HFFc6 (cell line): ENCODE measurements around the gene OSBPL10. TPM values are rescaled to one million over a fixed set of nuclear protein-coding genes. Genes with fewer than 3 reads are reported as not detected.

Experiments used
- DNase-seq: peaks from one replicate; pipeline ENCODE4 v3.0.0-alpha.2; 2018
- H3K27ac Mint-ChIP-seq: 2 replicates; pipeline ENCODE4 v1.8.0; 2020; ENCODE audit warnings: mild to moderate bottlenecking, mixed read lengths
- H3K27me3 Mint-ChIP-seq: 2 replicates; pipeline ENCODE4 v1.8.0; 2021; ENCODE audit warnings: mild to moderate bottlenecking, moderate library complexity, mixed read lengths; ENCODE audit not compliant: insufficient read depth
- H3K36me3 Mint-ChIP-seq: 2 replicates; pipeline ENCODE4 v1.8.0; 2021; ENCODE audit warnings: low read depth, mixed read lengths
- H3K4me1 Mint-ChIP-seq: 2 replicates; pipeline ENCODE4 v1.8.0; 2020; ENCODE audit warnings: low read depth, mixed read lengths
- H3K4me3 Mint-ChIP-seq: 2 replicates; pipeline ENCODE4 v1.8.0; 2020; ENCODE audit warnings: mild to moderate bottlenecking, moderate library complexity, mixed read lengths
- H3K9me3 Mint-ChIP-seq: 2 replicates; pipeline ENCODE4 v1.8.0; 2020; ENCODE audit warnings: mild to moderate bottlenecking, mixed read lengths
- CTCF ChIP-seq: fragments of 200-600 bp; sonication (generic); IDR thresholded peaks from 2 replicates; pipeline ENCODE4 v1.5.0; 2021; ENCODE audit warnings: antibody characterized with exemption, mild to moderate bottlenecking
- total RNA-seq, 6 experiments: library from RNA; stranded (reverse); fragmentation: NEBNext Ultra II Directional; extraction: Animal tissue kit (Norgen Biotek cat#: 25700); gene quantifications; 2 replicates in 1 of 6; 3 replicates in 5 of 6; pipeline ENCODE4 v1.2.3, GENCODE V29; 2021

OSBPL10 gene
- total RNA-seq, 6 experiments from 2014 or later: 7.3 to 8.9 (median 8.6) TPM

GRCh38 chr3:31936420-31937060, 44.5 kb downstream of the OSBPL10 start:
- H3K4me1 Mint-ChIP-seq: no peaks in the 10 kb centered on the region
- no peak for TF ChIP-seq CTCF
- H3K27ac Mint-ChIP-seq: no peak overlapping the region
- H3K4me3 Mint-ChIP-seq: no peak overlapping the region
- H3K9me3 Mint-ChIP-seq: no peaks in the 10 kb centered on the region
- H3K36me3 Mint-ChIP-seq: no peaks in the 10 kb centered on the region
- DNase-seq: no peak
- H3K27me3 Mint-ChIP-seq: no peaks in the 10 kb centered on the region; the same call in 1 of the 2 replicates

- no peak overlapping the region for H3K4me3 Mint-ChIP-seq
Observed at GRCh38 chr3:31934866-31935265, 46.2 kb downstream of the OSBPL10 start.

GRCh38 chr3:31934018-31934417, 47.0 kb downstream of the OSBPL10 start:
- Mint-ChIP-seq H3K27me3 (no peaks in the 10 kb centered on the region; the same call in 1 of the 2 replicates), H3K4me3 (no peak overlapping the region), H3K9me3 (no peaks in the 10 kb centered on the region), H3K36me3 (no peaks in the 10 kb centered on the region), H3K4me1 (no peaks in the 10 kb centered on the region), H3K27ac (no peak overlapping the region)
- DNase-seq: no peak
- TF ChIP-seq CTCF: no peak

More at GRCh38 chr3:31934866-31935265, 46.2 kb downstream of the OSBPL10 start:
- Mint-ChIP-seq H3K9me3 (no peaks in the 10 kb centered on the region), H3K27ac (no peak overlapping the region), H3K36me3 (no peaks in the 10 kb centered on the region), H3K4me1 (no peaks in the 10 kb centered on the region), H3K27me3 (no peaks in the 10 kb centered on the region; the same call in 1 of the 2 replicates)
- DNase-seq: no peak
- TF ChIP-seq CTCF: no peak

- DNase-seq: no peak
- Mint-ChIP-seq H3K4me3 (no peak overlapping the region), H3K27me3 (no peaks in the 10 kb centered on the region; the same call in 1 of the 2 replicates), H3K4me1 (no peaks in the 10 kb centered on the region), H3K36me3 (no peaks in the 10 kb centered on the region), H3K9me3 (no peaks in the 10 kb centered on the region), H3K27ac (no peak overlapping the region)
- no peak for TF ChIP-seq CTCF
Observed at GRCh38 chr3:31932990-31933389, 48.1 kb downstream of the OSBPL10 start.

- no peaks in the 10 kb centered on the region for H3K9me3 Mint-ChIP-seq
- H3K27ac Mint-ChIP-seq: no peak overlapping the region
- DNase-seq: no peak
- H3K4me1 Mint-ChIP-seq: no peaks in the 10 kb centered on the region
- H3K4me3 Mint-ChIP-seq: no peak overlapping the region
- H3K27me3 Mint-ChIP-seq: no peaks in the 10 kb centered on the region; the same call in 1 of the 2 replicates
- no peaks in the 10 kb centered on the region for H3K36me3 Mint-ChIP-seq
- TF ChIP-seq CTCF: no peak
Observed at GRCh38 chr3:31929826-31930502, 51.1 kb downstream of the OSBPL10 start.
